GM18502 (cell line): ENCODE measurements around the gene KERA.

Experiments
- ATAC-seq: cut with Tn5 transposase; IDR thresholded peaks from one replicate; pipeline ENCODE4 v1.9.1; 2021; ENCODE audit warnings: mild to moderate bottlenecking; ENCODE audit not compliant: unreplicated experiment, poor library complexity

Gene KERA

GRCh38 chr12:91074851-91075250 is 17.0 kb upstream of the KERA start:
- ATAC-seq = no peak

DNA sequence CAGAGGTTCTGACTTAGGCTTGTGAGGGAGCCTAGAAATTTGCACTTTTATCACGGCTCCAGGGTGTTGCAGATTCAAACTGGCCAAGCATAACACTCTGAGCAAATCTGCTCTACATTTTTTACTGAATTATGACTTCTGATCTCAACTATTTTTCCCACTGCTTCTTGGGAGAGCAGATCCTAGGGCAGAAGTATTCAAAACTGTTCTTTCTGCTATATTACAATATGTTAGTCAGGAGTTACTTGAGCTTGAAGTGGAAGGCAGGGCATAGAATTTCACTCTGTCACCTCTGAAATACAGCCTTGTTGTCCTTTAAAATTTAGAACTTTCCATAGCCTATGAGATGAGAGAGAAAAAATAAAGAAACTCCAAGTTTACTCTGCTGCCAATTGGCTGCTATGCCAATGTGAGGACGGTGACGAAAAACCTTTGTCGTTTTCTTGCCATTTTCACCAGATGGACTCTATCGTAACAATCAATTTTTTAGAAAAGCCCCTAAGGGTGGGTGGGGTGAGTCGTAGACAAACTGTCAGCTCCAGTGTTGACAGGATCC is 16.4 kb upstream of the KERA start:
- no peak for ATAC-seq

GRCh38 chr12:91073426-91073825 is 15.6 kb upstream of the KERA start:
- no peak for ATAC-seq

DNA sequence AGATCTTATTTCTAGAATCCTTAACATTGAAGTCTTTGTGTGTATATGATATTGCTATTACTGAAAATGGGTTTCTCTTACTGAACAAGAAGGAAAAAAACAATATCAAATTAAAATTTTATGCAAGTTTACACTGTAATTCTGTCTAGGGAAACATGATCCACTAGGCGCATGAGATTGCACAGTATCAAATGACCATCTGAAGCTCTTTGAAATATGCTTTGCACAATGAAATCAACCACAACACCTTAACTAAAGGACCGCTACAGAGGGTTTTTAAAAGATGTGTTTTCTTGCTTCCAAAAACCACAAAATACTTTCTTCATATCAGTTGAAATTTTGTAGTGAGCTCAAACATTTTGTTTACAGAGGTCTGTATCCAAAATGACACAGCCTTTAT is 15.1 kb upstream of the KERA start:
- no peak for ATAC-seq

DNA sequence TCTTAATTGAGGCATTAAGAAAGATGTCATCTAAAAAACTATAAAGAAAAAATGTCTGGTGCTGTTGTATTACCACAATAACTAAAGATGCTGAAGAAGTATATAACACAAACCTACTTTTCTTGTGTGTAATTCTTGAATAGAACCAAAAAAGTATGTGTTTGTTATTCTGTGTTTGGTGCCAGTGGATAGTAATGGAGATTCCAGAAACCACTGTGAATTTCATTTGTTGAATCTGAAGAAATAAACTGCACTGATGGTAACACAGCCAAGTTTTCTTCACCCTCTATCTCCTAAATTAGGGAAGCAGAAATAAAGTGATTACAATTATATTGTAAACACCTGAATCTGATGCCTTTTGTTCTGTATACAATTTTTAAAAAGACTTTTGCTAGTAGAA is 13.1 kb upstream of the KERA start:
- ATAC-seq = no peak

DNA sequence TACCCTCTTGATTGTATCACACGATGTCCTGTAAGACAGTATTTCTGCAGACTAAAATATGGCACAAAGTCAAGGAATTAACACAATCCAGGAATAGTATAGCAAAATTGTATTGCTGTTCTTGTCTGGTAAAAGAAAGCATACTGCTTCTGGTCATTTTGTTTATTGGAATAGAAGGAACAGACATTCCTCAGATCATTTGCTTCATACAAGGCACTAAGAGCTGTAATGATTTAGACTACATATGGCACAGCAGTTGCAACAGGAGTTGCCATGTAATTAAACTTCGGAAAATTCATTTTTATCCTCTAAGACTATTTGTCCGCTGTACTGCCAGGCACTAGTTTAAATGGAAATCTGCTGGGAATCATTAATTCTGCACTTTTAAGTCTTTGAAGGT is 7.6 kb upstream of the KERA start:
- ATAC-seq = no peak

- no peak for ATAC-seq
Measured at GRCh38 chr12:91064640-91065039, 6.8 kb upstream of the KERA start.

DNA sequence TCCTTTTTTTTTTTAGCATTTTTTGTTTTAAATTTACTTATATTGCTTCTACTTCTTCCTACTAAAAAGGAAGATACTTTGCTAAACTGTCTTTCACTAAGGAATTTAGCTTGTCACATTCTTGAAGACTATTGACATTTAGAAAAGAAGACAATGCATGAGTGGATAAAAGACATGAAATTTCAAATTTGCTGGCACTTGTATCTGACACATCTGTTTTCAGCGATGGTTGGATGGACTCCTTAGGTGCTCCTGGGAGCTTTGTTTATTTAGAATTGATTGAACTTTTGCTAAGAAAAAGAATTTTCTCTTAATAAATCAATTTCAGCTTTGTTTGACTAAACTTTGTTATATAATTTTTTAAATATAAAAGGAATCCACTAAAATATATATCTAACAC is 3.3 kb upstream of the KERA start:
- ATAC-seq = no peak

- no peak for ATAC-seq
Measured at GRCh38 chr12:91059211-91059610, 1.4 kb upstream of the KERA start.

- no peak for ATAC-seq
Measured at GRCh38 chr12:91058786-91059185, 962 bp upstream of the KERA start.

DNA sequence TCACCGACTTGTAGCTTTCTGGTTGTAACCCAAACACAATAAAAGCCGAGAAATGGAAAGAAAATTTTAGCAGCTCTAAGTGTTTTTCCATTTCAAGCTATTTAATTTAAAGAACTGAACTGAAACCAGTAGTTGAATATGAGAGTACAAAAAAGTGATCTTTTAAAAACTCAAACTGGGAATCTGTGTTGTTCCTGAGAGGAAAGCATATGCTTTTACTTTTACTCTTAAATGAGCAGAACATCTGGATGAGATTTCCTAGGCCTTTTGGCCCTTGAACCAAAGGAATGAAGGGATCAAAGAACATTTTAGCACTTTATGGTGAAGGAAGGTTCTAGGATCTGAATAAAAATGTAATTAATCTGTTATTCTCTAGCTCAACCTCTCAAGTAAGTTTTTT is 1.3 kb downstream of the KERA start:
- no peak for ATAC-seq

- no peak for ATAC-seq
Measured at GRCh38 chr12:91055976-91056375, 1.8 kb downstream of the KERA start.

GRCh38 chr12:91053951-91054715 is 3.7 kb downstream of the KERA start:
- ATAC-seq = no peak

GRCh38 chr12:91052026-91052425 is 5.8 kb downstream of the KERA start:
- ATAC-seq = no peak

- ATAC-seq = no peak
Measured at GRCh38 chr12:91044586-91044985, 13.2 kb downstream of the KERA start.

GRCh38 chr12:91043408-91043807 is 14.4 kb downstream of the KERA start:
- no peak for ATAC-seq

DNA sequence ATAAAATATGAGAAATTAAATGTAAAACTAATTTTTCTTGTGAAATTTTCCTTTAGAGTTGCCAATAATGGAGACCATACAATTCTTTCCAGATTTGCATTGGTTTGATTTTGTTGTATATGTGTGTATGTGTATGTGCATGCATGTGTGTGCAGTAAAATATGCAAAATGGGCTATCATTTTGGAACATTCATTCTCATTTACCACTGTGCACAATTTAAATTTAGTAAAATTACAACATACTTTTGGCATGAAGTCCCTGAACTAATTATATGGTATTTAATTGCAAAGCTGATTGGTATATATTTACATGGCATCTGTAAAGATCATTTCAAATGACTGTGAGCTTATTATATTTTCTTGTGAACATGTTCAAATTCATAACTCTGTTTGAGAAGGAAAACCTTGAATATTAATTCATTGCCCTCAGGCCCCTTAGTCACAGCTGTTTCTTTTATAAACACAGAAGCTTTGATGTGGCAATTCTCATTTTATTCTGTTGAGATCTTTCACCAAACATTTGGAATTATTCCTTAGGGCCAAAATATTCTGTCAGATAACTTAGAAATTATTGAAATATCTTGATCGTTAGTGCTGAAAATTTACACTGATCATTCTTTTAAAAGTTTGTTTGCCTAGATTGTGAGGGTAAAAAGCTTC is 17.6 kb downstream of the KERA start:
- no peak for ATAC-seq

DNA sequence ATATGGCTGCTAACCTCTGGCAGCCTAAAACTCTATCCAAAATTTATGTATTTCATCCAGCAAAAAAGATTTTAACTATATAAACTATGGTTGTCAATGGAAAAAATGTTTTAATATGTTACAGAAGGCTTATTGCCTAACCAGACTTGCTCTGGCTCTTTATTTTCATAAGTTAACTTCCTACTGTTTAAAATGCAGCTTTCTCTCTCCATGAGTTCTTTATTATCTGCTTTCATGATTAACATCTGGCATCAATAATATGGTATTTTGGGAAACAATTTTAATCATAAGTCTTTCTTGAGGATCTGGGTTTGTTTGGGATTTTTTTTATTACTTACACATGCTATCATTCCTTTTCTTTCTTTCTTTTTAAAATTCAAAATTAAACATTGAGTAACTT is 20.5 kb downstream of the KERA start:
- no peak for ATAC-seq

- no peak for ATAC-seq
Measured at GRCh38 chr12:91033251-91033650, 24.6 kb downstream of the KERA start.

DNA sequence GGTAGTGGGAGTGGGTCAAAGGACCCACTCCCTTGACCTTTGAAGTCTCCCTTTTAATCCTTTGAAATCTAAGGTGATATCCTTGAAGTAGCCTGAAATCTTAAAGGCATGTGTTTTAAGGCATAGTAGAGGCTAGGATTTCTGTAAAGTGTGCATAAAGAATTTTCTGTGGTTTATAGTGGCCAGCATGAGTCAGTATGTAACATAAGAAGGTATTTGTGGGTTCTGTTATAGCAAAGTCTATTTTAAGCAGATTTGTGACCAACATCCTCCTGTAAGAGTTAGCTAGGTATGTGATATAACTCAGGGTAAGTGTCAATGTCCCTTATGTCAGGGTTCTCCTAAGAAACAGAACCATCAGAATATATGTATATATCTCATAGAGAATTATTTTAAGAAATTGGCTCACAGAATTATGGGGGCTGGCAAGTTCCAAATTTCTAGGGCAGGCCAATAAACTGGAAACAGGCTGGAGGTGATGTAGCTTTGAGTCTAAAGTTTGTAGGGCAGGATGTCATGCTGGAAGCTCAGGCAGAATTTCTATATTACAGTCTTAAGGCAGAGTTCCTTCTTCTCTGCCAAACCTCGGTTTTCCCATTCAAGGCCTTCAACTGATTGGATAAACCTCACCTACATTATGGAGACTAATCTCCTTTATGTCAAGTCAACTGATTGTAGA is 34.4 kb downstream of the KERA start:
- ATAC-seq = peak; percentile 90

DNA sequence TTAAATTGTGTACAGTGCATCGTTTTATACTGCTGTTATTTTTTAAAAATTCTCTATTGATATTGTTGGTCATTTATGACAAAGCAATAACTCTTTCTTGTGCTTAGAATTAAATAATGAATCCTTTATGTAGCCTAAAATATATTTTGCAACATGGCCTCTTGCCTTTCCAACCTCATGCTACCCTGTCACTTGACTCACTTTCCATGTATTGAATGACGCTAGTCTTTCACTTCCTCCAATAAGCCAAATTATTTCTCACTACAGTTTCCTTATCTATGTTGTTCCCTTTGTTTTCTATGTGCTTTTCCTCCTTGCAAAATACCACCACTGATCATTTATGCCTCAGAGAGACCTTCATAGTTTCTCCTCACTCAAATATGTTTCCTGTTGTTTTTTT is 36.7 kb downstream of the KERA start:
- no peak for ATAC-seq
